HG03460 (cell line): Measurements from ENCODE around the gene CACYBP.

ENCODE experiments used
- ATAC-seq: cut with Tn5 transposase; IDR thresholded peaks from one replicate; pipeline ENCODE4 v1.9.1; 2021; ENCODE audit not compliant: unreplicated experiment

CACYBP gene

DNA sequence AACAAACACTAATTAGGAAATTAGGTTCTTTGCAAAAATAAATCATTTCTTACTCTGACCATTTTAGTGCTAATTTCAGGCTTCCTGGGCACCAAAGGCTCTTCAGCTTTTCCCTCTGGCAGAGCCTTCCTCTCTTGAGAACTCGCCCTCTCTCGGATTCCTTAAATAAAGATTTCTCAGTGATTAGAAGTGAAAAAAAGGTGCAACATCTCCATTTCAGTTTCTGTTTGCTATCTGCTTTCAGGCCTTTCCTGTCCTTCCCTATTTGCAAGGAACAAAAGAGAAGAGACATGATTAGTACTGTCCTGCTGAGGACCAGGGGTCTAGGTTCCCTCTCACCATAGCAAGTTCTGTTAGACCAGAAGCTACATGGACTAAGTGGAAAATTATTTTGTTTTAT lies 27.8 kb upstream of the CACYBP start:
- ATAC-seq, result no peak

- ATAC-seq, result no peak
Measured at GRCh38 chr1:174974711-174975119, 25.0 kb upstream of the CACYBP start.

- ATAC-seq, result no peak
Measured at GRCh38 chr1:174975764-174976163, 24.0 kb upstream of the CACYBP start.

GRCh38 chr1:174976436-174977108 lies 23.2 kb upstream of the CACYBP start:
- ATAC-seq, result no peak

DNA sequence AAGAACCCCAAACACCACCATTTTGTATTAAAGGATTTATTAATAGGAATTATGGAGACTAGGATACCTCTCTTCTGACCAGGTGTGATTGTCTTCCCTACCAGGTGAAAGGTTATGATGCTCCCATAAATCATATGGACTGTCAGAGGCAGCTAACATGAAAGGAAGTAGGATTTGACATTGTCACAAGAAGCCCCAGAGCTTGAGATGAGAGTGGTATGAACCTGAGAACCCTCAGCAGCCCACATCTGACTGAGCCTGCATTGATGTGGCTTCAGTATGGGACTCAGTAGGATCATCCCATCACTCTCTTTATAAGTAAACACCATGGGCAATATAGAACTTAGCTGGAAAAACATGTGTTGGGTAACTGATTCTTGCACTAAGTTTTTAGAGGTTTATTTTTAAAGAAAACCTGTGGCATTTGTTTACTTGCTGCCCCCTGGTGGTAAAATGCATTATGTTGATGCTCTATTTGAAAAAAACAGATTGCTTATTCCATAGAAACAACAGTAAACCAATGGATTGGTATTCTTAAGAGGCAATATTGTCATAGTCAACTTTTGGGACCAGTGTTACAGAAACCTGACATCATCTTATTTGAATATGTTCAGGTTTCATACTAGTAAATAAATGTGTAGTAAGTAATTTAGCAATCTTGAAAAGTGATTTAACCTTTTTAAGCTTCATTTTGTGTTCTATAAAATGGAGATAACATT lies 16.6 kb upstream of the CACYBP start:
- ATAC-seq, result no peak

DNA sequence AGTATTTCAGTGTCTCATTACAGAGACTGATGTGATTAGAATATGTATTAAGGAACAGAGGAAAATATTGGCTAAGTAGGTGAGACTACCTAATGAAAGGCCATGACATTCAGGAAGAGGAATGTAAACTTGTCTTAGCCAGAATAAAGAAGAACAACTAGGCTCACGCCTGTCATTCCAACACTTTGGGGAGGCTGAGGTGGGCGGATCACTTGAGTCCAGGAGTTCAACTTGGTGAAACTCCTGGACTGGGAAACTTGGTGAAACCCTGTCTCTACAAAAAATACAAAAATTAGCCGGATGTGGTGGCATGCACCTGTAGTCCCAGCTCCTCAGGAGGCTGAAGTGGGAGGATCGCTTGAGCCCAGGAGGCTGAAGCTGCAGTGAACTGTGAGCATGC lies 14.8 kb upstream of the CACYBP start:
- no peak for ATAC-seq

- no peak for ATAC-seq
Measured at GRCh38 chr1:174988539-174988938, 11.2 kb upstream of the CACYBP start.

GRCh38 chr1:174988986-174989385 lies 10.8 kb upstream of the CACYBP start:
- peak; percentile 67 for ATAC-seq

- no peak for ATAC-seq
Measured at GRCh38 chr1:174989536-174990220, 10.1 kb upstream of the CACYBP start.

GRCh38 chr1:174990382-174990999 lies 9.3 kb upstream of the CACYBP start:
- peak; percentile 50 for ATAC-seq

GRCh38 chr1:174991473-174991872 lies 8.3 kb upstream of the CACYBP start:
- no peak for ATAC-seq

GRCh38 chr1:174995121-174995520 lies 4.6 kb upstream of the CACYBP start:
- no peak for ATAC-seq

DNA sequence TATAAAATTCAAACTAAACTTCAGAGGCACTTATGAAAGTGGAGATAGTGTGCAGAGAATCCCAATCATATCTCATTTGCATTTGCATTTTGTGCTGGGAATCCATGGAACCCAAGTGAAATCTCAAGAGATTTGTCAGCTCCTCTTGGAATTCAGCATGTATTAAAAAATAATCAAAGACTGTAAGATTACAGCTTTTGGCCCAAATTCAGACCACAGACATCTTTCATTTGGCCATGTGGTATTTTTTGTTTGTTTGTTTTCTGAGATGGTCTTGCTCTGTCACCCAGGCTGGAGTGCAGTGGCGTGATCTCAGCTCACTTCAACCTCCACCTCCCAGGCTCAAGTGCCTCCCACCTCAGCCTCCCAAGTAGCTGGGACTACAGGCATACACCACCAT lies 3.8 kb upstream of the CACYBP start:
- no peak for ATAC-seq

GRCh38 chr1:174996476-174996875 lies 3.3 kb upstream of the CACYBP start:
- no peak for ATAC-seq

DNA sequence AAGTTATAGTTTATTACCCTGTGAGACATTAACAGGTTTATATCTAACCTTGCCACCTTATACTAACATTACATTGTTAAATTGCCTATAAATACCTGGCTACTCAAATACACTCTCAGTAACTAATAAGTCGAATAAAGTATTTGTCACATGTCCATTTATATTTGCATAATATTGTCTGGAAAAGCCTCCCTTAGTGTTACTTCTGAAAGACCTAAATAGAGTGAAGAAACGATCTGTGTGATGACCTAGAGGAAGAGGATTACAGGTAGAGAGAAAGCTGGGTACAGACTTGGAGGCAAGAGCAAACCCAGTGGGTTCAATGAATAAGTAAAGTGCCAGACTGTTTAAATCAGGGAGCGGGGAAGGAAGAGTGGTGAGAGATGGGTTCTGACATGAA lies 2.7 kb upstream of the CACYBP start:
- ATAC-seq, result no peak

DNA sequence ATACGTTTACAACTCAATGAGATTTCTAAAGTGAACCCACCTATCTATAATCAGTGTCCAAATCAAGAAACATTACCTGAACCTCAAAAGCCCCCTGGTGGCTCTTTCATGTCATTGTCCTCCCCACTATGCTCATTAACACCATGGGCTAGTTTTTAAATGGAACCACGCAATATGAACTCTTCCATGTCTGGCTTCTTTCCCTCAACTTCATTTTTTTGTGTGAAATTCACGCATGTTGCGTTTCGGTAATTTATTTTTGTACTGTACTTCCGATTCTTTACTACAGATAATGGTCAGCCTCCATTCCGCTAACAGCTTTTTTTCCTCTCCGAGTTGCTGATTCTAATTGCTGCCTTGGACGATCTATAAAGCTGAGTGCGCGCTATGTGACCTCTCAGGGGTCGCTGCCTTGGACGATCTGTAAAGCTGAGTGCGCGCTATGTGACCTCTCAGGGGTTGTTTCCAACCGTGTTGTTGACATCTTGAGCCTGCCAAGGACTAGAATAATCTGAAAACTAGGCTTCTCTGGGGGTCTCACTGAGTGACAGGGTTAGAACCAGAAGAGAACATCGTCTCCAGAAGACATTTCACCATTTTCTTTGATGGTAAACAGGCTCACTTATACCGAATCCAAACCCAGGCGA lies 1.1 kb upstream of the CACYBP start:
- ATAC-seq, result peak; percentile 21

DNA sequence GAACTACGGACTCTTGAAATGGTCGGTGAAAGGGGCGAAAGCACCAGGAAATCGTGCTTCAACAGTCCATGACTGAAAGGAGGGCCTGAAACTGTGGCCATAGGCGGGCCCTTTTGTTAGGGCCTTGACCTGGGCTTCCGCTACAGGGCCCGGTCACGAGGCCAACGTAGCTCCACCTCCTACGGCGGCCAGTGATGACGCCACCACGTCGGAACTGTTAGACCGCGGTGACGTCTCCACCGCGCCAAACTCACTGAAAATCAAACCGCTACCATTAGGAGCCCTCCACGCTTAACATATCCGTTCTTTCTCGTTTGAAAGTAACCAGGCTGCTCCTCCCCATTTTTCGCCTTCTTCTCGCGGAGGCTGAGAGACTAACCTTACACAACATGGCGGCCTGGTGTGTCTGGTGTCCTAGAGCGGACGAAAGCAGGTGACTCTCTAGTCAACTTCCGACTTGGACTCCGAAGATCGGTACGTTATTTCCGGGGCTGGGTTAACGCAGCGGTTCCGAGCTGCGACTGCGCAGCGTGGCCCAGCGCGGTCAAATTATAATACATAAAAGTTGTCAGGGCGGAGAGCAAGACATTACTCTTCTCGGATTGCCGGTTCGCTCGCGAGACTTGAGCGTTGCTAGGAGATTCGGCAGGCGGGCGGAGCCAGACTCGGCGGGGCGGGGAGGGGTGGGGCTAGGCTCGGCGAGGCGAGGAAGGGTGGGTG lies 371 bp upstream of the CACYBP start:
- peak; percentile 78 for ATAC-seq

- ATAC-seq, result no peak
Measured at GRCh38 chr1:175000697-175001187, 995 bp downstream of the CACYBP start.

DNA sequence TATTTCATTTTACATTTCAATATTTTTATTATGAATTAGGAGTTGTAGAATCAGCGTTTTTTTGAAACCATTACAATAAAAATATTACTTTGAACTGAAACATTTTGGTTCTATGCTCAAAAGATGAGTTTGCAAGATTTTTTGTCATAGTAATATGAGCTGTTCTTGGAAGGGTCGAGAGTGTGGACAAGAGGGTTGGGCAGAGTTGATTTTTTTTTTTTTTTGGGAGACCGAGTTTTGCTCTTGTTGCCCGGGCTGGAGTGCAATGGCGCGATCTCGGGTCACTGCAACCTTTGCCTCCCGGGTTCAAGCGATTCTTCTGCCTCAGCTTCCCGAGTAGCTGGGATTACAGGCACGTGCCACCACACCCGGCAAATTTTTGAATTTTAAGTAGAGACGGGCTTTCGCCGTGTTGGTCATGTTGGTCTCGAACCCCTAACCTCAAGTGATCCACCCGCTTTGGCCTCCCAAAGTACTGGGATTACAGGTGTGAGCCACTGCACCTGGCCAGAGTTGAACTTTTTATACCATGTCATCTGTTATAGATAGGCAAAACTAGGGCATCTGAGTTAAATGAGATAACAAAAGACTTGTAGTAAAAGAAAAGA lies 3.3 kb downstream of the CACYBP start:
- no peak for ATAC-seq

DNA sequence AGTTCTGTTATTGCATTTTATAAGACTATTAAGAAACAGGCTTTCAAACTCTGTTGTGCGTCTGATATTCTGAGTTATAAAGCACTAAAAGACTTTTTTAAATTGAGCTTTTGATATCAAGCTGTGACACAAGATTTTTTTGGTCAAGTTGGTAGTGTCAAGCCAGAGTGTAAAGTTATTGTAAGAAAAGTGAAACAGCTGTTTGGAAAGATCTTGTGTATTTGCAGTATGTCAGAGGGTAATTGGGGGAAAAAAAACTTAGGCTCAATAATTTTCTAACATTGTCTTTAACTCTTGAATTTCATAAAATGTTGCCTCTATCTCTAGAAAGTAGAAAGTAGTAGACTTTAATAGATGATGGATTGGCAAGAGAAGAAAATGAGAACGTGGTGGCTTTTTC lies 3.8 kb downstream of the CACYBP start:
- ATAC-seq, result no peak
